ENCODE results near the gene ZCCHC7.

DNA sequence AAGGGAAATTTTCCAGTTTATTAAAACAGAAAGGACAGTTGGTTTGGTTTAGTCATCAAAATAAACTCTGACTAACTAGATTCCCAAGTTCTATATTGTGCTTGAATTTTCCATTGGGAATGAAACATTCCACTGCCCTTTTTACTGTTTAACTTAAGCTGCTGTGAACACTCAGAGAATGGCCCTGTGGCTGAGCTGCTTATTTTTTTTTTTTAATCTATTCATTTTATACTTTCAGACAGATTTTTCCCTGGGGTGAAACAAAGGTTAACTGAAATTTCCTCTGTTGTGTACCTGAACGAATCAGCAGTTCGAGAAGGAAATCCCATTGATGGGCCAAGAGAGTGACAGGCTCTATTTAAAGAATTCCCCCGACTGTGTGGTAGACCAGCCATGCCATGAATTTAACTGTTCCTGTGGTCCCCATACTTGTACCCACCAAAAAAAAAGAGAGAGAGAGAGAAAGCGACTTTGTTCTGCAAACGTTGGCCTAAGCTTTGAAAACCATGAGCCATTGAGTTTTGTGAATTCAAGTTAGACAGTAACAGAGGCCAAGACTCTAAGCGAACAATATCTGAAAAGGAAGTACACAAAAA lies 163.5 kb downstream of the ZCCHC7 start:
- TF ChIP-seq, protein P1, sequence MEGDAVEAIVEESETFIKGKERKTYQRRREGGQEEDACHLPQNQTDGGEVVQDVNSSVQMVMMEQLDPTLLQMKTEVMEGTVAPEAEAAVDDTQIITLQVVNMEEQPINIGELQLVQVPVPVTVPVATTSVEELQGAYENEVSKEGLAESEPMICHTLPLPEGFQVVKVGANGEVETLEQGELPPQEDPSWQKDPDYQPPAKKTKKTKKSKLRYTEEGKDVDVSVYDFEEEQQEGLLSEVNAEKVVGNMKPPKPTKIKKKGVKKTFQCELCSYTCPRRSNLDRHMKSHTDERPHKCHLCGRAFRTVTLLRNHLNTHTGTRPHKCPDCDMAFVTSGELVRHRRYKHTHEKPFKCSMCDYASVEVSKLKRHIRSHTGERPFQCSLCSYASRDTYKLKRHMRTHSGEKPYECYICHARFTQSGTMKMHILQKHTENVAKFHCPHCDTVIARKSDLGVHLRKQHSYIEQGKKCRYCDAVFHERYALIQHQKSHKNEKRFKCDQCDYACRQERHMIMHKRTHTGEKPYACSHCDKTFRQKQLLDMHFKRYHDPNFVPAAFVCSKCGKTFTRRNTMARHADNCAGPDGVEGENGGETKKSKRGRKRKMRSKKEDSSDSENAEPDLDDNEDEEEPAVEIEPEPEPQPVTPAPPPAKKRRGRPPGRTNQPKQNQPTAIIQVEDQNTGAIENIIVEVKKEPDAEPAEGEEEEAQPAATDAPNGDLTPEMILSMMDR (conservative IDR thresholded peaks at IDR 0.05 in 1 of 2, IDR thresholded peaks at IDR 0.05 in 1 of 2; ENCODE audit: extremely low read depth in 1 of 2, insufficient read depth in 1 of 2, low read depth in 1 of 2, low read length in 2 of 2): no peak
- no peak for TF ChIP-seq EZH2 (IDR thresholded peaks at IDR 0.05; ENCODE audit: borderline replicate concordance, low read length)

Measured in mammary epithelial cell (primary cell).